ENCODE data around the gene CD44.

The CD44 gene

GRCh38 chr11:35151683-35152280, 12.8 kb downstream of the CD44 start:
- Histone ChIP-seq H4K20me1 (ENCODE audit: insufficient read depth) (no peaks in the 10 kb centered on the region), H3K27ac (no peak overlapping the region), H3K4me2 (no peak overlapping the region), H3K79me2 (ENCODE audit: insufficient read depth, low read depth) (no peaks in the 10 kb centered on the region), H3K36me3 (ENCODE audit: insufficient read depth) (no peaks in the 10 kb centered on the region), H2AFZ (ENCODE audit: low read depth) (no peak overlapping the region), H3K4me1 (ENCODE audit: low read depth, poor library complexity, severe bottlenecking) (peaks cover 8% of the 10 kb centered on the region), H3K4me3 (IDR thresholded peaks at IDR 0.05; ENCODE audit: insufficient read depth, low read depth, low read length) (no peak overlapping the region), H3K27me3 (ENCODE audit: insufficient read depth, low read depth) (no peaks in the 10 kb centered on the region), H3K9ac (no peak overlapping the region)
- TF ChIP-seq, protein P1, sequence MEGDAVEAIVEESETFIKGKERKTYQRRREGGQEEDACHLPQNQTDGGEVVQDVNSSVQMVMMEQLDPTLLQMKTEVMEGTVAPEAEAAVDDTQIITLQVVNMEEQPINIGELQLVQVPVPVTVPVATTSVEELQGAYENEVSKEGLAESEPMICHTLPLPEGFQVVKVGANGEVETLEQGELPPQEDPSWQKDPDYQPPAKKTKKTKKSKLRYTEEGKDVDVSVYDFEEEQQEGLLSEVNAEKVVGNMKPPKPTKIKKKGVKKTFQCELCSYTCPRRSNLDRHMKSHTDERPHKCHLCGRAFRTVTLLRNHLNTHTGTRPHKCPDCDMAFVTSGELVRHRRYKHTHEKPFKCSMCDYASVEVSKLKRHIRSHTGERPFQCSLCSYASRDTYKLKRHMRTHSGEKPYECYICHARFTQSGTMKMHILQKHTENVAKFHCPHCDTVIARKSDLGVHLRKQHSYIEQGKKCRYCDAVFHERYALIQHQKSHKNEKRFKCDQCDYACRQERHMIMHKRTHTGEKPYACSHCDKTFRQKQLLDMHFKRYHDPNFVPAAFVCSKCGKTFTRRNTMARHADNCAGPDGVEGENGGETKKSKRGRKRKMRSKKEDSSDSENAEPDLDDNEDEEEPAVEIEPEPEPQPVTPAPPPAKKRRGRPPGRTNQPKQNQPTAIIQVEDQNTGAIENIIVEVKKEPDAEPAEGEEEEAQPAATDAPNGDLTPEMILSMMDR (conservative IDR thresholded peaks at IDR 0.05; ENCODE audit: low read depth, low read length), result no peak

DNA sequence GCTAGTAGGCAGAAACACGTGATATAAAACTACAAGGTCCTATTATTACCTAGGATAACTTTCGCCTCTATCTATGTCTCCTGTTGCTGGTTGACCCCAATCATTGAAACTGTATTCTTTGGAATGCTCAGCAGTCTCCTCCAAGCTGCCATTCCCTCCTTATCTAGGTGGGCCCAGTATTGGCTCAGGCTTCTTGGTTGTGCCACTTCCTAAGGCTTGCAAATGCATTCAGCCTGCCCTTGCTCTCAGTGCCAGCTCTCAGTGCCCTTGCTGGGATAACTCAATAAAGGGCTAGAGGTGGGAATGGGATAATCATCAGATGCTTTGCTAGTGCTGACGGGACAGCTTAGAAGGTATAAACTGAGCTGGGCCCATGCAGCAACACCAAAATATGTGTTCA, 13.6 kb downstream of the CD44 start:
- Histone ChIP-seq H3K27me3 (ENCODE audit: insufficient read depth, low read depth) (no peaks in the 10 kb centered on the region), H4K20me1 (ENCODE audit: insufficient read depth) (no peaks in the 10 kb centered on the region), H3K4me2 (no peak overlapping the region), H3K27ac (no peak overlapping the region), H3K4me1 (ENCODE audit: low read depth, poor library complexity, severe bottlenecking) (peaks cover under 1% of the 10 kb centered on the region), H3K36me3 (ENCODE audit: insufficient read depth) (no peaks in the 10 kb centered on the region), H2AFZ (ENCODE audit: low read depth) (no peak overlapping the region), H3K4me3 (IDR thresholded peaks at IDR 0.05; ENCODE audit: insufficient read depth, low read depth, low read length) (no peak overlapping the region), H3K9ac (no peak overlapping the region), H3K79me2 (ENCODE audit: insufficient read depth, low read depth) (no peaks in the 10 kb centered on the region)
- TF ChIP-seq, protein P1 (conservative IDR thresholded peaks at IDR 0.05; ENCODE audit: low read depth, low read length), result no peak

- TF ChIP-seq, protein P1 (conservative IDR thresholded peaks at IDR 0.05; ENCODE audit: low read depth, low read length), result no peak
- Histone ChIP-seq H3K4me1 (ENCODE audit: low read depth, poor library complexity, severe bottlenecking) (no peaks in the 10 kb centered on the region), H3K4me2 (no peak overlapping the region), H2AFZ (ENCODE audit: low read depth) (no peak overlapping the region), H4K20me1 (ENCODE audit: insufficient read depth) (no peaks in the 10 kb centered on the region), H3K36me3 (ENCODE audit: insufficient read depth) (no peaks in the 10 kb centered on the region), H3K27me3 (ENCODE audit: insufficient read depth, low read depth) (no peaks in the 10 kb centered on the region), H3K79me2 (ENCODE audit: insufficient read depth, low read depth) (no peaks in the 10 kb centered on the region), H3K4me3 (IDR thresholded peaks at IDR 0.05; ENCODE audit: insufficient read depth, low read depth, low read length) (no peak overlapping the region), H3K9ac (no peak overlapping the region), H3K27ac (no peak overlapping the region)
Measured at GRCh38 chr11:35153280-35153679, 14.3 kb downstream of the CD44 start.

- H3K27me3 ChIP-seq (ENCODE audit: insufficient read depth, low read depth), result no peaks in the 10 kb centered on the region
- no peaks in the 10 kb centered on the region for H3K4me1 ChIP-seq (ENCODE audit: low read depth, poor library complexity, severe bottlenecking)
- H3K79me2 ChIP-seq (ENCODE audit: insufficient read depth, low read depth), result no peaks in the 10 kb centered on the region
- no peak overlapping the region for H2AFZ ChIP-seq (ENCODE audit: low read depth)
- no peaks in the 10 kb centered on the region for H3K36me3 ChIP-seq (ENCODE audit: insufficient read depth)
- H4K20me1 ChIP-seq (ENCODE audit: insufficient read depth), result no peaks in the 10 kb centered on the region
- H3K27ac ChIP-seq, result no peak overlapping the region
- TF ChIP-seq, protein P1 (conservative IDR thresholded peaks at IDR 0.05; ENCODE audit: low read depth, low read length), result no peak
- H3K9ac ChIP-seq, result no peak overlapping the region
- no peak overlapping the region for H3K4me3 ChIP-seq (IDR thresholded peaks at IDR 0.05; ENCODE audit: insufficient read depth, low read depth, low read length)
- H3K4me2 ChIP-seq, result no peak overlapping the region
Measured at GRCh38 chr11:35154952-35155351, 16.0 kb downstream of the CD44 start.

Data from KMS-11 (cell line).